Measurements from ENCODE around the gene MAP1LC3A.

MAP1LC3A gene

DNA sequence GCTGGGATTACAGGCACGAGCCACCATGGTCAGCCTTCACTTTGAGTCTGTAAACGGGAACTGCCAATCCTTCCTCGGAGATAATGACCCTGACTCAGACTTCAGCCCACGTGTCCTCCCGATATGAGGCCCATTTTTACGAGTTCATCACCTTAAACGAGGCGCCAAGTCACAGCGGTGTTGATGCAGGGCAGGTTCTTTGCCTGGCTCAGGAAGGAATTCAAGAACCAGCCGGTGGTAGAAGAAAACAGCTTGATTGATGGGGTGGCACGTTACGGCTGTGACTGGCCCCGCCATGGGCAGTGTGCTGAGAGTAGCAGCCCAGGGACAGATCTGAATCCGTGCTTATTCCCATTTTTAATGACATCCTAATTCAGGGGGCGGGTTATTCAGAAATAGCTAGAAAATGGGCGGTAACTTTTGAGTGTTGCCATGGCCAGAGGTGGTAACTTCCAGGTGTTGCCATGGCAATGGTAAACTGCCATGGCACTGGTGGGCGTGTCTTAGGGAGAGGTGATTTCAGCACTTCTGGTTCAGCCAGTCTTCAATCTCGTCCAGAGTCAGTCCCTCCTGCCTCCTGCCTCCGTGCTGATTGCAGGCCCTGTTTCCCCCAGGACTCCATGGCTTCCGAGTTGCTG, 9.1 kb upstream of the MAP1LC3A start:
- DNase-seq (ENCODE audit: low read depth): peak; percentile 22

DNA sequence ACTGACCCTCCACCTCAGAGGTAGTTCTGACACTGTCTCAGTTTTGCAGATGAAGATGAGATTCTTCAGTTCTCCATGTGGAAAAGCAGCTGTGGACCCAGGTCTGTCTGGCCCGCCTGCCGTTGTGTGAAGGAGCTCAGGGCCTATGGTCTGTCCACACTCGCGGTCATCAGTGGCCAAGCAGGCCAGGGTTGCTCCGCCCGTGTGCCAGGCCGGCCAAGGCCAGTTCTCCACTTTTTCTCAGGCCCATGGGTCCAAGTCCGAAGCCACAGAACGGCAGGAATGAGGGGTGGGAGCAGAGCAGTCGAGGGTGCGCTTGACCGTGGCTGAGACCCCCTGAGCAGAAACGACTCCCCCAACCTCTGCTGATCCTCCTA, 8.6 kb upstream of the MAP1LC3A start:
- DNase-seq (ENCODE audit: low read depth): no peak

DNA sequence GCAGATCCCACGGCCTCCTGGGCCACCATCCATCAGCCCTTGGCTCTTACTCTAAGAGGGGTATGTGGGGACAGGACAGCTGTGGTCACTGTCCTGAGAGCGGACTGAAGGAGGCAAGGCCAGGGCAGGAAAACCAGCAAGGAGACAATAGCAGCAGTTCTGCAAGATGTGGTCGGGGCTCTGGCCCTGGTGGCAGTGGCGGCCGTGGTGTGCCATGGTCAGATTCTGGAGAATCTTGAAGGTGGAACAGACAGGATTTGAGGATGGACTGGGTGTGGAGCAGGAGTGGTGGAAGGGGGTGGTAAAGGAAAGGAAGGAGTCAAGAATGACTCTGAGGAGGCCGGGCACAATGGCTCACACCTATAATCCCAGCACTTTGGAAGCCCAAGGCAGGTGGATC, 5.9 kb upstream of the MAP1LC3A start:
- DNase-seq (ENCODE audit: low read depth): no peak

DNA sequence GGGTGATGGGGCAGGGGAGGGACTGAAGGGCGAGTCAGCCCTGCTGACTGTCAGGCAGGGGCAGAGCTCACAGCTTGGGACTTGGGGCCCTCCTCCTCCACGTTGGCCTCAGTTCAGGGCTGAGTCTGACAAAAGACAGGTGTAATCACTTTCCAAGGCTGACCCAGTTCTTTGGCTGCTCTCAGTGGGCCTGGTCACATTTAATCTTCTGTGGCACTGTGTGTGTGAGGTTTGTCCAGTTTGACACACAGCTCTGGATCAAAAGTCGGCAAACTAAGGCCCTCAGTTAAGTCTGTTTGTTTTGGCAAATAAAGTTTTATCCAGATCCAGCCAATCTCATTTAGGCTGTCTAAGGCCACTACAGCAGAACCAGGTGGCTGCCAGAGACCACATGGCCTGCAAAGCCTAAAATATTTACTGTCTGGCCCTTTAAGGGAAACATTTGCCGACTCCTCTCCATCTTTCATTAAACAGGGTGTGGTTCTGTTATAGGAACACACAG, 5.1 kb upstream of the MAP1LC3A start:
- no peak for DNase-seq (ENCODE audit: low read depth)

DNA sequence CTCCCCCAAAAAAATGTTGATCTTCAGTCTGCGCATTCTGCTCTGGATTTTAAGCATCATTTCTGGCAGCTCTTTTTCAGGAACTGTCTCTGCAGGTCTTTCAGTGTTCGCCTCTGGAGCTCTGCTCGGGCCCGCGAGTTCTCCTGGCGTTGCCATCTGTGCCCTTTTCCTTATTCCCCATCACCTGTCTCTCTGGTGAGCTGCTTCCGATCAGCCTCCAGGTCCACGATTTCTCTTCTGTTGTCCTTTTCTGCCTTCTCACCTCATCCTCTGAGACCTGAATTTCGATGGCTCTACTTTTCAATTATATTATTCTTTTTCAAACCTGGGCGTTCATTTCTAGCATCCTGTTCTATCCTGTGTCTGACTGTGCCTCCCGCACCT, 590 bp upstream of the MAP1LC3A start:
- DNase-seq (ENCODE audit: low read depth): no peak

DNA sequence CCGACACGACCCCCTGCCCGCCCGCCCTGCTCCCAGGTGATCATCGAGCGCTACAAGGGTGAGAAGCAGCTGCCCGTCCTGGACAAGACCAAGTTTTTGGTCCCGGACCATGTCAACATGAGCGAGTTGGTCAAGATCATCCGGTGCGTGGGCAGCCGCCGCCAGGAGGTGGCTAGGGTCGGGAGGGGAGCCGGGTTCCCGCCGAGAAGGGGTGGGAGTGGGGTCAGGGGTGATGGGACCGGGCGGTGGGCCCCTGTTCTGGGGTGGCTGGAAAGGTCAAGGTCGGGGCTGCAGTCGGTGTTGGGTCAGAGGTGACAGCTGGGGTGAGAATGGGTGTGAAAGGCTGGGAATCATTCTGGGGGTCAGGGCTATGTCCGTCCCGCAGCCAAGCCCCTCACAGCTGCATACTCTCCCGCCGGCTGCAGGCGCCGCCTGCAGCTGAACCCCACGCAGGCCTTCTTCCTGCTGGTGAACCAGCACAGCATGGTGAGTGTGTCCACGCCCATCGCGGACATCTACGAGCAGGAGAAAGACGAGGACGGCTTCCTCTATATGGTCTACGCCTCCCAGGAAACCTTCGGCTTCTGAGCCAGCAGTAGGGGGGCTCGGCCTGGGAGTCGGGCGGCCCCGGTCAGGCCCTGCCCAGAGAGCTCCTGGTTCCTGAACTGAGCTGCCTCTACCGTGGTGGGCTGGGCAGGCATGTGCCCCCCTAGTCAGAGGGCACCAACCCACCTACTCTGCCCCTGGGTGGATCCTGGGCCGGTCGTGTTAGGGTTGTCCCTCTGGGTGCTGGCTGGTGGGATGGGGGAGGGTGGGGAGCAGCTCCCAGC, 1.0 kb downstream of the MAP1LC3A start:
- DNase-seq (ENCODE audit: low read depth): no peak

DNA sequence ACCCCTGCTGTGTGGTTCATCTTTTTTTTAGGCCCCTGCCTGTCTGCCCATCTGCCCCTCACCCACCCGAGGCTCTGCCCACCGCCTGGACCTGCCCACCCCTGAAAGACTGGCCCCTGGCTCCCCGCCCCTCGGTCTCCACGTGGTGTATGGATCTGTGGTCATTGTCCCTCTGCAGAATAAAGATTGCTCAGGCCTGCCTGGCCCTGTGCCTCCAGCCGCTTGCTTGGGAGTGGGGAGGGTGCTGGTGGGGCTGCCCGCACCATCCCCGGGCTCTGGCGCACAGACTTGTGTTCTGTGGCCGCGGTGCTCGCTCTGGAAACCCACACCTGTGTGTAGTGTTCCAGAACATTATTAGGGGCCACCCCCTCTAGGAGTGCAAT, 1.6 kb downstream of the MAP1LC3A start:
- DNase-seq (ENCODE audit: low read depth): no peak

DNA sequence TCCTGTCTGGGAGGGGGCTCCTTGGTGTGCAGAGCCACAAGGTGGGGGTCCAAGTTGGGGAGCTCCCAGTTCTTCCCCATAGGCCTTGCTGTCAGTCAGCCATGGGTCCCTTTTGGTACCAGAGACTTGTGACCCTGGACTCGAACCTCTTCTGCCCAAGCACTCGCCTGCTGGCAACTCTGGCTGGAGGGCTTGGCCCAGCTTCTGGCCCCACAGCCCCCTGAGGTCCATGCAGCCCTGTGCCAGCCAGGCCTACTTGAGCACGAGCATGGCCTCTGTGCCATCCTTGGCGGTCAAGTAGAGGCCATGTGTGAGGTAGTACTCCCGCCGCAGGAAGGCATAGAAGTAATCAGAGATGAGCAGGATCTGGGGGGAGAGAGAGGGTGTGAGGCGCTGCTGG, 2.1 kb downstream of the MAP1LC3A start:
- no peak for DNase-seq (ENCODE audit: low read depth)

DNA sequence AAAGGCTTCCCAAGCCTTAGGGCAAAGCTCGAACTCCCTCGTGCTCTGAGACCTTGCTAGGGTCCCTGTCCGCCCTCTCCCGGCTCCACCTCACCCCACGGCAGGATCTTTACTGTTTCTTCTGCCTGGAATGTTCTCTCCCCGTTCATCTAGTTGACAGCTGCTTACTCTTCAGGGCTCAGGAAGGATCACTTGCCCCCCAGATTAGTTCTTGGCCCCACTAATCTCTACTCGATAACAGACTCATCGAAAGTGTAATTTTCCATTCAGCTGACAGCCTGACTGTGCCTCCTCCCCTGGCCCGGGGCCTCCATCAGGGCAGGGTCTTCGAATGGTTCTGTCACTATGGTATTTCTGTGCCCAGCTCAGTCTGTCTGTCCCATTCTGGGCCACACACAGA, 3.1 kb downstream of the MAP1LC3A start:
- DNase-seq (ENCODE audit: low read depth): no peak

DNA sequence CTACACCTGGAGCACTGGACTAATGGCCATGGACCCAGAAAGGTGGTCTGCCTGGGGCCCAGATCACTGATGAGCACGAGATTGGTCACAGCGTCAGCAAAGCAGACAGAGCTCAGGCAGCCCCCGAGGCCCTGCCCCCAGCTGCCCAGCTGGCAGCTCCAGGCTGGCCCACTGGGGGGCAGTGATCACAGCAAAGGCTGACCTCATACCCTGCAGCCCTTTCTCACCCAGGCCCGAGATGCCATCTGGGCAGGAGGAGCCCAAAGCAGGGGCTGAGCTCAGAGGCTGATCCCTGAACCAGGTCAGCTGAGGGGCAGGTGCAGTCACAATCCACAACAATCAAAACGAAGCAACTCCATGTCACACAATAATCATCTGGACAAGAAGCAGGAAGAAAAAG, 4.1 kb downstream of the MAP1LC3A start:
- no peak for DNase-seq (ENCODE audit: low read depth)

DNA sequence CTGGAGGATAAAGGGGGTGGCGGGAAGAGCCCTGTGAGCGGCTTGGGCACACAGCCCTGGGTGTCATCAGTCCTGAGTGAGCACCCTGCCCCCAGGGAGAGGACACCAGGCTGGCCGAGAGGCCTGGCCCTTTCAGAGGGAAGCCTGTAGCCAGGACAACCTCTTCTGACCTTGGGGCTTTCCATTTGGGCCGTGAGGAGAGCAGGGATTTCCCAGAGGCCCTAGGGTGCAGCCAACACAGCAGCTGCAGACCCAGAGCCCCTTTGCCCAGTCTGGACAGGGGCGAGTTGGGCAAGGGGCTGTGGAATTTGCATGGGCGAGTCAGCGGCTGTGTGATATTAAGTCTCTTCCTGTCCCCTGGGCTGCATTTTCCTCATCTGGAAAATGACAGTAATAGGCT, 6.3 kb downstream of the MAP1LC3A start:
- DNase-seq (ENCODE audit: low read depth): no peak

DNA sequence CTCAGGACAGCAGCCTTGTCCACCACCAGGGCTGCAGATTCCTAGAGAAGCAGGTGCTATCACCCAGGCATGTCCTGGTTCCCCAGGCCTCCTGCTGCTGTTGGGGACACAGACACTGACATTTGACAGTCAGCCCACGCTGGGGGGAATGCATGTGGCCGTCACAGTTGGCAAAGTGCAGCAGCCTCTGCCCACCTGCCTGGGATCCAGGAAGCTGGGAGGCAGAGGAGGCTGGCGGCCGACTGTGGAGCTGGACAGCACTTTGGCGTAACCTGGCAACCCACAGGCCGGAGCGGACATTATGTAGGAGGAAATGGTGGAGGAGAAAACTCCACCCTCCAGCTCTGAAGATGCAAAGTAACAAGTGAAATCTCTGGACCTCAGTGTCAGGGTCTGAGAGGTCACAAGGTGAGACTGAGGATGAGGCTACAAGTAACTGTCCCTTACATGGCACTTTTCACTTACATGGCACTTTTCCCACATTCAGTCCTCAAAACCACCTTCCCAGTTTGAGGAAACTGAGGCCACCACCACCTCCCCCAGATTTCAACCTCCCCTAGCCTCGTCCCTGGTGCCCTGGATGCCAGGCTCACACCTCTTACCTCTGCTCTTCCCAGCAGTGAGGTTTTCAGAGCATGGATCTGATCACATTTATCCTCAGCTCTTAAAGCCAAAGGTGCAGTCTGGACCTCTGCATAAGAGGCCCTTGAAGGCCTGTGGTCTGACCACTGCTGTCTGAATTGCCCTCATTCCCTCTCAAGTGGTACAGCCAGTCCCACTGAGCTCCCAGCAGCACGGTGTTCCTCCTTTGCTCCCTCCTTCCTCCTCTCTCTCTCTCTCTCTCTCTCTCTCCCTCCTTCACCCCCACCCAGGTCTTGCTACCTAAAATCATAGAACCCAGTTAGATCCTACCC, 8.7 kb downstream of the MAP1LC3A start:
- DNase-seq (ENCODE audit: low read depth): no peak

DNA sequence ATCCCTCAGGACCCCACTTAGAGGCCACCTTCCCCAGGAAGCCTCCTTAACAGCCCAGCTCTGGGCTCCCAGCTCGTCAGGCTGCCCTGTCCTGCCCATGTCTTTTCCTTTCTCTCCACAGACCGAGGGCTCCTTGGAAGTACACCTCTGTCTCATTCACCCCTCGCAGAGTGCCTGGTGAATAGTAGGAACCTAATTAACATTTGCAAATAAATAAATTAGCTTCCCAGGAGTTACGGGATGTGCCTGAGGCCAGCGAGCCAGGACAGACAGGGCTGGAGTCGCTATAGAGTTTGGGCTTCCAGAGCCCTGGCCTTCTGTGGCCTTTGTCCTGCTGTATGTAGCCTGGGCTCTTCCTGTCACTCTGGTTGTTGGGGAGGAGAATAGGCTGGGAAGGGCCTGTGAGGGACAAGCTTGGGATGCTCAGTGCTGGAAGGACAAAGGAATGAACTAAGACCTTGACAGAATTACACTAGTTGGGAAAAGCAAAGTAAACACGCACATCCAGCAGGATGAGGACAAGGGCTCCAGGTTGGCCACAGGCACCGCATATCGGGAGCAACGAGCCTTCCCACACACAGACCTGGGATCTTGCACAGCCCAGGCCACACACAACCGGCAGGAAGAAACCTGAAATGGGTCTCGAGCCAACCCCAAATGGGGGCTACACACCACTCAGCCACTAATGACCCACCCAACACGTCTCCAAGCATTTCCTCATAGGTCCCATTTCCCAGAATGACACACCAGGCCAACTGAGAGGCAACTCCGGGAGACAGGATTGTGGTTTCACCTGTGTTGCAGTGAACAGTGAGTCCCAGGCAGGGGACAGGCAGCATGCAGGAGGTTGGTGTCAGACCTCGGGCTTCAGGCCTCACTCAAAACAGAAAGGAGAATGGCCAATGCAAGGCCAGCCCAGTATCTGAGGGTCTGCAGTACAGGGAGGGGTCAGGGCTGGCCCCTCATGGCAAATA, 9.7 kb downstream of the MAP1LC3A start:
- no peak for DNase-seq (ENCODE audit: low read depth)

DNA sequence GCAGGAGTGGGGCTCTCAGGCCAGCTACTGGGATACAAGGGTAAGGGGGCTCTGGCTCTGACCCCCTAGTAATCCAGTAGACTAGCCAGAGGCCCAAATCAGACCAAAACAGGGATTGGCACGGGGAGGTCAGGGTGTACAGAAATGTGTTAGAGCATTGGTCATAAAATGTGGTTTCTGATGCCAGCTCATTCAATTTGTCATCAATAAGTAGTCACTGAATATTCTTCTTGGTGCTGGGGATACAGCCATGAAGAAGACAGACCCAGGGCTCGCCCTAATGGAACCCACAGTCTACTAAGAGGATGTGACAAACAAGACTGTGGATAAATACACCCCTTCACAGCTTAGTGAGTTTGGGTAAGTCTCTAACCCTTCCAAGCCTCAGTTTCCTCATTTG, 11.1 kb downstream of the MAP1LC3A start:
- no peak for DNase-seq (ENCODE audit: low read depth)

DNA sequence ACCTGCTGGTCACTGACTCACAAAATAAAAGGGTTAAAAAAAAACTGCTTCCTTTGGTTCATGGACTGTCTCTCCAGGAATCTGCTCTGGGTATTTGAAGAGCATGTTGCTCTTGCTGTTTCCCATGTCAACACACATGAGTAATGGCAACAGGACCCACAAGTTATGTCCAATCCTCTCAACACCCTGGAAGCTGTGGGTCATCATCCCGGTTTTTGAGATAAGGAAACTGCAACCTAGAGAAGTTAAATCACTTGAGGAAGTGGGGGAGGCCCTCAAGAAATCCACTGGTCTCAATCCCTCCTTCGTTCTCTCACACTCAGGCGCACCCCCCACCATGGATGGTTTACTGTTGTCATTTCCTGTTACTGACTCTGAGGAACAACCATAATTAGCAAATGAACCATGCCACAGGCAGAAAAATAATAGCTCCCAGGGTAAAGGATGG, 12.4 kb downstream of the MAP1LC3A start:
- peak; percentile 89 for DNase-seq (ENCODE audit: low read depth)

DNA sequence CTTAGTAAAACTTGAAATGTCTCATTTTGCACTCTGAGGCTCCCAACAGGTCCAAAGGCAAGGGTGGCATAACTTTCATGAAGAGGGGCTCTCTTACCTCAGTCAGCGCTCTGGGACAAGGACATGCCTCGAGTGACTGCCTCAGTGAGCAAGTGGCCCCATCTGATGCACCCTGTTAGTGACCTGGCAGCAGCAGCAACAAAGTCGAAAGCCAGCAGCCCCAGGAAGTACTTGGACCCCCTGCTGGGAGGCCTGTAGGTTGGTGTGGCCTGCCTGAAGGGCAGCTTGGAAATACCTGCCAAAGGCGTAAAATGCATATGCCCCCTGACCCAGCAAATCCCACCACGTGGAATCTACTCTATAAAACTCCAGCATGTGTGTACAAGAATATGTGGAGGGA, 13.2 kb downstream of the MAP1LC3A start:
- DNase-seq (ENCODE audit: low read depth): no peak

DNA sequence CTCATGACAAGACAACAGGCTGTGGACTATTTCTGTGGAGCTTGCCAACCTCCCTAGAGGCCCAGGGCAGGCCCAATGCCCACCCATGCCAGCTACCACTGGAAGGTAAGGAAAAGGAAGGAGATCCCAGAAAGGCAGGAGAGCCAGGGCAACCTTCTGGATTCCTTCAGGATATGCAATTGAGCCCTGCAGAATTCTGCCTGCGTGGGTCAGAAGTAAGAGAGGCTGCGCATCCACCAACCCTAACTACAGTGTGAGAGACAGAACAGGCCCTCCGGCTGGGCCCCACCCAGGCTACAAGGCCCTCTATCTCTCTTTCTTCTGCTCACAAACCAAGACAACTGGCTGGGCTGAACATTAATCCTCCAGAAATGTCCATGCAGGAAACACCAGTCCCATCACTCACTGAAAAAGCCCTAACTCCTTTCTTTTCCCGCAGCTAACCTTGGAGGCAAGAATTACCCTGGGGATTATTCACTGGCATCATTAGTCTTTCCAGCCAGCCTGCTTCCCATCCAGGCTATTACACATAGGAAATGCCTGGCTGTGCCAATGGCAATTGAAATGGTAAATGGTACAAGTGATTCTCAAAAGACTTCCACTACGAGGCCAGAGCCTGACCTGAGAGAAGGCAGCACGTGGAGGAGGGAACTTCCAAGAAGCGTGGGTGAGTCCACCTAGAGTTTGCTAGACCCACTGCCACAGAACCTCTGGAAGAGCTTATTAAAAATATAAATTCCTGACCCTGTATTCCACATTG, 15.2 kb downstream of the MAP1LC3A start:
- DNase-seq (ENCODE audit: low read depth): no peak

DNA sequence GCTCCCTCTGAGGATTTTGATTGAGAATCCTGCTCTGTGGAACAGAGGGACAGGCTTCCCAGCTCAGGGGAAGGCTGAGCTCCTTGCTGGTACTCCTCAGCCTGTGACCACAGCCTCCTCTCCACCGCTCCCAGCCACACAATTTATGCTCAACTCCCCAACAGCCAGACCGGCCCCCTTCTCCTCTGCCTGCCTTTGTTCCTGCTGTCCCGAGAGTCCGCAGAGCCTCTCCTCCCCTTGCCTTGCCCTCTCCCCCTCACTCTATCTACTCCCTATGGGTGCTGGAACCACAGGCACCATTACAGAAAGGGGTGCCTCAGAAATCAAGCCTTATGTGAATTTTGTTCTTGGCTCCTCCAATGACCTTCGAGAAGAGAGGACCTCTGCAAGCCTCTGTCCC, 15.9 kb downstream of the MAP1LC3A start:
- DNase-seq (ENCODE audit: low read depth): no peak

DNA sequence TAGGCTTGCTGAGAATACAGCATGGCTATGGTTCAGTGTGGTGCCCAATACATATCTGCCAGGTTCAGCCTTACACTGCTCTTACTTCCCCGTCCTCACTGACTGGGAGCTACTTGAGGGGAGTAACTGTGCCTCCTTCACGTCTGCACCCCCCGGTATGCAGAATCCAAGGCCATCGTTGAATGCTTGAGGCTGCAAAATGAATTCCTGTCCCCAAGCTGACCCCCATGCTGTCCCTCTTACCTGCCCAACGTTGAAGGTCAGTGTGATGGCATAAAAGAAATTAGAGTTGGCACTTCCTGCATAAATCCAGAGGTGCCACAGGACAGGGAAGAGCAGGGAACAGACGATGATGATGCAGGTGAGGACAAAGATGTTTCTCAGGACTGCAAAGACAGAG, 16.3 kb downstream of the MAP1LC3A start:
- DNase-seq (ENCODE audit: low read depth): no peak

DNA sequence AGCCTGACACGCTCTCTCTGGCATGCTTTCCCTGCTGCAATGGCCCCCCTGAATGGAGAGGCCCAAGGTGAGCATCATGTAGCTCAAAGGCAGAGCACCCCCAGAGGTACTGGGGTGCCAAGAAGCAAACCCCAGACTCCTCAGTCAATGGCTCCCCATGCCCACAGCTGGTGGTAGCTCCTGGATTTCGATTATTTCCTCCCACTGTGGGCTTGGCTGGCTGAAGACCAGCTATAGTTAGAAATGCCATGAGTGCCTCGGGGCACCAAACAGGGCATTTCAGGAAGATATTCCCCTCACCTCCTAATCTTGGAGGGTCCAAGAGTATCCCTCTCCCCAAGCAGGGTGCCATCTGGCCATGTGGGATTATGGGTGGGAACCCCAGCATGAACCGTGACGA, 16.8 kb downstream of the MAP1LC3A start:
- no peak for DNase-seq (ENCODE audit: low read depth)

DNA sequence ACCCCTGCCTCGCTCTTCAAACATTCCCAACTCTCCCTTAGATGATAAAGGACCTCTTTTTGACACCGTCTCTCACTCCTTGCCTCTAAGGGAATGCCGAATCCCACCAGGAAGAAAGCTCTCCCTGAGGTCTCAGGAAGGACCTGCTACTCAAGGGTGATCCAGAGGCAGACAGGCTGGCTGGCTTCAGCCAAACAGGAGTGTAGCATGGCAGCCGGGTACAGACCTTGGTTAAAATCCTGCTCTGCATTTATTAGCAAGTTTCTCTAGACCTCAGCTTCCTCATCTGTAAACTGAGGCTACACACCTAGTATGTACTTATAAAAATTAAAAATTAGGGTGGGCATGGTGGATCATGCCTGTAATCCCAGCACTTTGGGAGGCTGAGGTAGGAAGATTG, 17.2 kb downstream of the MAP1LC3A start:
- no peak for DNase-seq (ENCODE audit: low read depth)
